Activated B cell treated with CpG ODN at 0.5 μM for 24 hours (primary cell): ENCODE results near the gene UNCX. TPM values are rescaled to one million over a fixed set of nuclear protein-coding genes. Genes with fewer than 3 reads are reported as not detected.

Source experiments
- ATAC-seq: fragments of 200-7000 bp; cut with Tn5 transposase; one replicate; pipeline ENCODE4 v1.10.0; 2021; ENCODE audit warnings: low read depth, mild to moderate bottlenecking, moderate library complexity
- CTCF ChIA-PET: fragments of 350-600 bp; sonication (Branson Sonifier 250); formaldehyde crosslinking; loops from one replicate; lab custom pipeline; 2021; ENCODE audit warnings: antibody characterized with exemption; lab: Charles Lee
- POLR2A ChIA-PET: fragments of 350-600 bp; sonication (Branson Sonifier 250); formaldehyde crosslinking; loops from one replicate; lab custom pipeline; 2021; ENCODE audit warnings: antibody characterized with exemption; lab: Charles Lee
- DNase-seq: peaks from one replicate; pipeline ENCODE4 v3.0.0; 2022
- H3K27ac Mint-ChIP-seq: one replicate; pipeline ENCODE4 v1.8.0; 2020; ENCODE audit warnings: mixed read lengths
- H3K27me3 Mint-ChIP-seq: one replicate; pipeline ENCODE4 v1.8.0; 2021; ENCODE audit warnings: mixed read lengths
- H3K36me3 Mint-ChIP-seq: one replicate; pipeline ENCODE4 v1.8.0; 2021; ENCODE audit warnings: low read depth, mixed read lengths
- H3K4me1 Mint-ChIP-seq: one replicate; pipeline ENCODE4 v1.8.0; 2021; ENCODE audit warnings: mixed read lengths
- H3K4me3 Mint-ChIP-seq: one replicate; pipeline ENCODE4 v1.8.0; 2020; ENCODE audit warnings: mild to moderate bottlenecking, mixed read lengths
- H3K9me3 Mint-ChIP-seq: one replicate; pipeline ENCODE4 v1.8.0; 2020; ENCODE audit warnings: mixed read lengths
- CTCF ChIP-seq: fragments of 200-600 bp; IDR thresholded peaks from one replicate; pipeline ENCODE4 v1.8.0; 2022; ENCODE audit warnings: antibody characterized with exemption, mild to moderate bottlenecking
- intact Hi-C: fragments of 100-400 bp; cut with micrococcal nuclease; formaldehyde crosslinking; loops from one replicate; pipeline ENCODE4 v1.15.1; 2024
- total RNA-seq: library from RNA; stranded (reverse); gene quantifications from 2 replicates; pipeline ENCODE4 v1.2.3, GENCODE V29; 2022

The UNCX gene
- total RNA-seq, 1 donor from 2014 or later, result not detected

- intact Hi-C loops, result loop anchor here (10.0 kb wide), 1 partner anchor 1295 kb away; no protein-coding TSS in a partner anchor
- DNase-seq, result no peak
These were observed 3.3 kb upstream of the UNCX start for GRCh38 chr7:1229202-1229947.

DNA sequence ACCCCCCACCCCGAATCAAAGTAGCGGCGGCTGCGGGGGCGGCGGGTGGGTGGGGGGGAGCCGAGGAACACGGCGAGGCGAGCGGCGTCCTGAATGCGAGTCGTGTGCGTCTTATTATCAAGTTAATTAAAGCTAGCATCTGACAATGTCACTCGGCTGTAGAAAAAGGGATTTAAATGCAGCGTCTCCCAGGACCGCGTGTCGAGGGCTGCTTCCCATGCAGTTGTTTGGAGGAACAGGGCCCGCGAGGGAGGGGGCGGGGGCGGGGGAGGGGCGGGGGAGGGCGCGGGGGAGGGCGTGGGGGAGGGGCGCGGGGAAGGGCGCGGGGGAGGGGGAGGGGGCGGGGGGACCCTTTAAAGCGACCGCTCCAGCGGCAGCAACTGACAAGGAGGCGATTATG is 2.7 kb upstream of the UNCX start:
- intact Hi-C loops, result loop anchor here (10.0 kb wide), 2 partner anchors 305 to 1295 kb away; partner anchors contain the start of gene MAFK
- DNase-seq, result no peak
- peaks cover 46% of the 10 kb centered on the region for H3K27me3 Mint-ChIP-seq
- ATAC-seq, result no peak
- H3K36me3 Mint-ChIP-seq, result no peaks in the 10 kb centered on the region
- H3K4me3 Mint-ChIP-seq, result no peak overlapping the region
- no peak for TF ChIP-seq CTCF
- H3K4me1 Mint-ChIP-seq, result peaks cover 8% of the 10 kb centered on the region
- peaks cover 2% of the 10 kb centered on the region for H3K9me3 Mint-ChIP-seq
- no peak overlapping the region for H3K27ac Mint-ChIP-seq
- POLR2A ChIA-PET, result no interaction called here
- CTCF ChIA-PET, result no interaction called here

More at GRCh38 chr7:1229202-1229947, 3.3 kb upstream of the UNCX start:
- Mint-ChIP-seq H3K9me3 (peaks cover 2% of the 10 kb centered on the region), H3K27ac (no peak overlapping the region), H3K4me1 (peaks cover 4% of the 10 kb centered on the region), H3K36me3 (no peaks in the 10 kb centered on the region), H3K27me3 (peaks cover 40% of the 10 kb centered on the region), H3K4me3 (no peak overlapping the region)
- no peak for ATAC-seq
- ChIA-PET CTCF (no interaction called here), POLR2A (no interaction called here)
- TF ChIP-seq CTCF, result no peak

DNA sequence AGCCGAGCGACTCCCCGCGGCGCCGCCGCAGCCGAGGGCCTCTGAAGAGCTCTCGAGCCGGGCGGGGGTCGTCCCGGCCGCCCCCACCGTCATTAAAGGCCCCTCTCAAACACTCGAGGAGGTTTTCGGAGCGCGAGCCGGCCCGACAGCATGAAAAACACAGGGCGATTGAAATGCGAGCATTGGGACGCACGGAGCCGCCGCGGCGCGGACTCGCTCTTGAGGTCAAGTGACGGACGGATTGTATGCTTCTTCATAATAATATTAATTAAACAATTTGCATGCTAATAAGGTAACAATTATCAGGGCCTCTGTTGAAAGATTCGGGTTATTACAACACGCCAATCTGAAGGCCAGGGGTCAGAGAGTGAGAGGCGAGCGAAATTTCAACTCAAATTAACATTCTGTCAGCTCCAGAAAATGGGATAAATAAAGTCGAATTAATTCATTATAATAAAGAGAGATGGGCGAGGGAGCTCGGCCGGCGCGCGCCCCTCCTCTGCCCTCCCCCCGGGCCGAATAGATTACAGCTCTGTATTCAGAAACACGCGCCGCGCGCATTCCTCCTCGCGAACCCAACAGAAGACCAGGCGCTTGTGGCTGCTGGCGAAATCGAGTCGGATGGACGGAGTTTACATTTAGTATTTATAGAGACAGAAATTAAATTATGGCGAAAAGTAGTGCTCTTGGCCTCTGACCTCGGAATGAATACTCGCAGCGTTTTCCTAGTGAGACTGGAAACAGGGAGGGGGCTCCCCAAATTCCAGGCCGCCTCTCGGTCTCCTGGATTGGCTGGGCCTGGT is 2.1 kb upstream of the UNCX start:
- Mint-ChIP-seq H3K4me1 (peaks cover 10% of the 10 kb centered on the region), H3K27me3 (peaks cover 47% of the 10 kb centered on the region), H3K36me3 (no peaks in the 10 kb centered on the region), H3K27ac (no peak overlapping the region), H3K4me3 (no peak overlapping the region), H3K9me3 (peaks cover 2% of the 10 kb centered on the region)
- ChIA-PET POLR2A (no interaction called here), CTCF (no interaction called here)
- no peak for TF ChIP-seq CTCF
- DNase-seq (no peak), ATAC-seq (no peak)
- intact Hi-C loops, result loop anchor here (10.0 kb wide), 1 partner anchor 304 kb away; the partner anchor contains the start of gene MAFK

DNA sequence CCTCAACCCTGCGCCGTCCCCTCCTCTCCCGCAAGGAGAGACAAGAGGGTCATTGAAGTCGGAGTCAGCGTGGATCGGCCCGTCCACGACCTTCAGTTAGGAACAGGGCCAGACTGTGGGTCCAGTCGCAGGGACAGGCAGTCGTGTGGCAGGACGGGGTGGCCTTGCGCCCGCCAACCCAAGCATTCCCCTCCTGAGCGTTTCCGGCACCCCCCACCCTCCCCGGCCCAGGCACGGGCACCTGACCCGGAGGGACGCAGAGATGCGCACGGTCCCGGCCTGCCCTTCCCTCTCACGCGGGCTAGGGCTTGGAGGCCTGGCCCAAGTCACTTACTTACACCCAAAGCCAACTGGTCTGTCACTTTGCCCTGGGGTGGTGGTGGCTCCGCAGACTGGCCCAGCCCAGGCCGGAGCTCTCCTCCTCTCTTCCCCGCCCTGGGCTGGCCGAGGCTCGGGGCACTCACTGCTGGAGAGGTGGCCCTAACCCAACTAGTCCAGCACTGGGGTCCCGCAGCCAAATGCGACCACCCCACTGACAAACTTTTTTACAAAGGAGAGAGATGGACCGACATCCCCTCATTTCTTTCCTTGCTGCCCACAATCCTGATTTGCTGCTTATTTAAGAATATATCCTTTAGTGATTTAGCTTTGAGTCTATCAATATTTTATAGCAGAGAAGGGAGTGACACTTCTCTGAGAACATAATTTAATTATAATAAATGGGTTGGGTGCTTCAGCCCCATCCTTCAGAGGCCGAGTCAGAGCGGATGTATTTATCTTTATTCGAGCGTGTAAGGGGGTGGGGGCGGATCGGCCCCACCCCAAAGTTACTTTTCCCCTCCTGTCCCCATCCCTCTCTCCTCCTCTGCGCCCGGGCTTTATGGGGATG is 1.2 kb upstream of the UNCX start:
- peaks cover 2% of the 10 kb centered on the region for H3K9me3 Mint-ChIP-seq
- ChIA-PET CTCF (no interaction called here), POLR2A (no interaction called here)
- peak overlapping the region; percentile 78 for H3K27ac Mint-ChIP-seq
- TF ChIP-seq CTCF, result no peak
- peaks cover 10% of the 10 kb centered on the region for H3K4me1 Mint-ChIP-seq
- peak overlapping the region; percentile 47 for H3K4me3 Mint-ChIP-seq
- ATAC-seq (no peak), DNase-seq (no peak)
- intact Hi-C loops, result loop anchor here (10.0 kb wide), 1 partner anchor 303 kb away; the partner anchor contains the start of gene MAFK
- H3K36me3 Mint-ChIP-seq, result no peaks in the 10 kb centered on the region
- H3K27me3 Mint-ChIP-seq, result peaks cover 41% of the 10 kb centered on the region
